ENCODE results near the gene ALS2. TPM values are rescaled to one million over a fixed set of nuclear protein-coding genes. Genes with fewer than 3 reads are reported as not detected.
A peak's percentile ranks its signal among the peaks of the same experiment; 100 is the strongest.

Gene ALS2
- polyA plus RNA-seq, 4 donors, result 8.4 to 34.0 (median 10.8) TPM

DNA sequence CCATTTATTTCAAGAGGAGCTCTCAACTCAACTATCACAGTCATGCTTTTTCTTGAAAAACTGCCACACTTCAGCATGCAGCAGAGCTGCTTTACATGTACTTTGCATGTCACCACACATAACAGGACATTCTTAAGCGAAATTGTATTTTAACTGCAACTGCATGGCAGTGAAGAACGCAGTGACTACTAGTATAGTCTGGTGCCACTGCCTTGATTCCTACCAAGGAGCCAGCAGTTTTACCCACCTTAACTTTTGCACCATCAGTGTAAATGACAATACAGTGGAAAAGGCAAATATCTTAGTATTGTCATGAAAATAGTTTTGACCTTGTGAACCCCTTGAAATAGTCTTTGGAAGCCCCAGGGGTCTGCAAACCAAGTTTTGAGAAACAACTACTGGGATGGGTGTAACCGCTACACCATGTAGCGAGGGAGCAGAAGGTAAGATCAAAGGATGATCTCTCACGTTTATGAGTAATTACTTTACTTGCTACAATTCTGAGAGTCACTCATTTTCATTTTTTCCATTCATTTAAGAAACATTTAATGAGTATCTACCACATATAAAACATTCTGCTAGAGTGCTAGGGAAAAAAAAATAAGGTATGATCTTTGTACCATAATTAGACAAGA lies 50.0 kb downstream of the ALS2 start:
- 80 to 82% (median 80%) methylated on average over 5 of the region's 5 CpGs for WGBS, 3 donors
- peaks cover 4 to 16% (median 15%) of the 10 kb centered on the region in 3 donors for H3K36me3 ChIP-seq (ENCODE audit: control insufficient read depth in 3 of 3, insufficient read depth in 2 of 3, low read depth in 1 of 3, low read length in 3 of 3)

GRCh38 chr2:201715459-201715858 lies 65.3 kb downstream of the ALS2 start:
- WGBS, 3 donors, result 24 to 63% (median 48%) methylated on average over 6 of the region's 6 CpGs
- no peaks in the 10 kb centered on the region for H3K27me3 ChIP-seq (ENCODE audit: control insufficient read depth in 3 of 3, insufficient read depth in 3 of 3, low read length in 3 of 3)
- no peak overlapping the region for H3K27ac ChIP-seq (ENCODE audit: low read depth in 1 of 3, low read length in 2 of 3)

More for the DNA sequence above, 50.0 kb downstream of the ALS2 start:
- Histone ChIP-seq H3K4me3 (ENCODE audit: low read depth in 1 of 3, low read length in 3 of 3) (no peak overlapping the region), H3K27me3 (ENCODE audit: control insufficient read depth in 3 of 3, insufficient read depth in 3 of 3, low read length in 3 of 3) (no peaks in the 10 kb centered on the region), H3K9me3 (ENCODE audit: control insufficient read depth in 2 of 2, insufficient read depth in 1 of 2, low read depth in 1 of 2, low read length in 1 of 2) (no peaks in the 10 kb centered on the region), H3K27ac (ENCODE audit: low read depth in 1 of 3, low read length in 2 of 3) (no peak overlapping the region), H3K4me1 (ENCODE audit: control insufficient read depth in 3 of 3, insufficient read depth in 2 of 3, low read depth in 1 of 3, low read length in 2 of 3) (no peaks in the 10 kb centered on the region)
- FAIRE-seq, result no peak
- DNase-seq, result no peak

GRCh38 chr2:201712726-201713125 lies 68.0 kb downstream of the ALS2 start:
- 93 to 97% (median 94%) methylated on average over 1 of the region's 1 CpG for WGBS, 3 donors
- no peak overlapping the region for H3K4me3 ChIP-seq (ENCODE audit: low read depth in 1 of 3, low read length in 3 of 3)
- peaks cover 0 to 11% (median 0%) of the 10 kb centered on the region in 3 donors for H3K4me1 ChIP-seq (ENCODE audit: control insufficient read depth in 3 of 3, insufficient read depth in 2 of 3, low read depth in 1 of 3, low read length in 2 of 3)
- no peaks in the 10 kb centered on the region for H3K9me3 ChIP-seq (ENCODE audit: control insufficient read depth in 2 of 2, insufficient read depth in 1 of 2, low read depth in 1 of 2, low read length in 1 of 2)
- peaks cover 8 to 30% (median 18%) of the 10 kb centered on the region in 3 donors for H3K36me3 ChIP-seq (ENCODE audit: control insufficient read depth in 3 of 3, insufficient read depth in 2 of 3, low read depth in 1 of 3, low read length in 3 of 3)
- H3K27ac ChIP-seq (ENCODE audit: low read depth in 1 of 3, low read length in 2 of 3), result no peak overlapping the region
- no peaks in the 10 kb centered on the region for H3K27me3 ChIP-seq (ENCODE audit: control insufficient read depth in 3 of 3, insufficient read depth in 3 of 3, low read length in 3 of 3)
- no peak for FAIRE-seq
- DNase-seq, result no peak

More at GRCh38 chr2:201715459-201715858, 65.3 kb downstream of the ALS2 start:
- Histone ChIP-seq H3K9me3 (ENCODE audit: control insufficient read depth in 2 of 2, insufficient read depth in 1 of 2, low read depth in 1 of 2, low read length in 1 of 2) (peaks cover 0 to 3% of the 10 kb centered on the region in 2 donors), H3K4me1 (ENCODE audit: control insufficient read depth in 3 of 3, insufficient read depth in 2 of 3, low read depth in 1 of 3, low read length in 2 of 3) (peaks cover 0 to 11% (median 0%) of the 10 kb centered on the region in 3 donors), H3K36me3 (ENCODE audit: control insufficient read depth in 3 of 3, insufficient read depth in 2 of 3, low read depth in 1 of 3, low read length in 3 of 3) (peaks cover 7 to 36% (median 14%) of the 10 kb centered on the region in 3 donors), H3K4me3 (ENCODE audit: low read depth in 1 of 3, low read length in 3 of 3) (no peak overlapping the region)
- DNase-seq (peak; percentile 67 to 77), FAIRE-seq (no peak)

DNA sequence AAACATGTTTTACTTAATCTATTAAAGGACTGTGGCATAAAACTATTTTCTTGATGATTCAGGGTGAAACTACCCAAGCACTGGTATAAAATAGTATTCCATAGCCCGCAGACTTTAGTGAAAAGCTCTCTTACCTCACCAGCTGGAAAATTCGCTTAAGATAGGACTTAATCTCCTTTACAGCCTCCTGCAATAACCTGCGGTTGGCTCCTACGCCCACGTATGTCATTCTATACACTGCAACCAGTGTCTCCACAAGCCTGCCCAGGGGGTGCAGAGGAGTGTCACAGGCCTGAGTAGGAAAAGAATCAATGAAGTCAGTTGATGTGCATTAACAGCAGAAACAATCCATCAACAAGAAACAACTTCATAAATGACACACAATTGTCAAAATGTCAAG lies 71.0 kb downstream of the ALS2 start:
- H3K4me3 ChIP-seq (ENCODE audit: low read depth in 1 of 3, low read length in 3 of 3), result no peak overlapping the region
- no peak for DNase-seq
- H3K27me3 ChIP-seq (ENCODE audit: control insufficient read depth in 3 of 3, insufficient read depth in 3 of 3, low read length in 3 of 3), result no peaks in the 10 kb centered on the region
- H3K27ac ChIP-seq (ENCODE audit: low read depth in 1 of 3, low read length in 2 of 3), result no peak overlapping the region
- H3K9me3 ChIP-seq (ENCODE audit: control insufficient read depth in 2 of 2, insufficient read depth in 1 of 2, low read depth in 1 of 2, low read length in 1 of 2), result no peaks in the 10 kb centered on the region
- peaks cover 0 to 6% (median 0%) of the 10 kb centered on the region in 3 donors for H3K4me1 ChIP-seq (ENCODE audit: control insufficient read depth in 3 of 3, insufficient read depth in 2 of 3, low read depth in 1 of 3, low read length in 2 of 3)
- 86 to 94% (median 88%) methylated on average over 5 of the region's 5 CpGs for WGBS, 3 donors
- no peak for FAIRE-seq
- peaks cover 11 to 25% (median 15%) of the 10 kb centered on the region in 3 donors for H3K36me3 ChIP-seq (ENCODE audit: control insufficient read depth in 3 of 3, insufficient read depth in 2 of 3, low read depth in 1 of 3, low read length in 3 of 3)

GRCh38 chr2:201709049-201709448 lies 71.7 kb downstream of the ALS2 start:
- H3K36me3 ChIP-seq (ENCODE audit: control insufficient read depth in 3 of 3, insufficient read depth in 2 of 3, low read depth in 1 of 3, low read length in 3 of 3), result peaks cover 9 to 22% (median 12%) of the 10 kb centered on the region in 3 donors
- no peak for FAIRE-seq
- no peak overlapping the region for H3K4me3 ChIP-seq (ENCODE audit: low read depth in 1 of 3, low read length in 3 of 3)
- DNase-seq, result no peak
- no peaks in the 10 kb centered on the region for H3K27me3 ChIP-seq (ENCODE audit: control insufficient read depth in 3 of 3, insufficient read depth in 3 of 3, low read length in 3 of 3)
- no peak overlapping the region for H3K27ac ChIP-seq (ENCODE audit: low read depth in 1 of 3, low read length in 2 of 3)
- peaks cover 0 to under 1% (median 0%) of the 10 kb centered on the region in 3 donors for H3K4me1 ChIP-seq (ENCODE audit: control insufficient read depth in 3 of 3, insufficient read depth in 2 of 3, low read depth in 1 of 3, low read length in 2 of 3)
- WGBS, 3 donors, result 64 to 80% (median 73%) methylated on average over 2 of the region's 2 CpGs
- no peaks in the 10 kb centered on the region for H3K9me3 ChIP-seq (ENCODE audit: control insufficient read depth in 2 of 2, insufficient read depth in 1 of 2, low read depth in 1 of 2, low read length in 1 of 2)

- H3K27me3 ChIP-seq (ENCODE audit: control insufficient read depth in 3 of 3, insufficient read depth in 3 of 3, low read length in 3 of 3), result no peaks in the 10 kb centered on the region
- H3K27ac ChIP-seq (ENCODE audit: low read depth in 1 of 3, low read length in 2 of 3), result no peak overlapping the region
- H3K36me3 ChIP-seq (ENCODE audit: control insufficient read depth in 3 of 3, insufficient read depth in 2 of 3, low read depth in 1 of 3, low read length in 3 of 3), result peaks cover 9 to 15% (median 13%) of the 10 kb centered on the region in 3 donors
- no peaks in the 10 kb centered on the region for H3K4me1 ChIP-seq (ENCODE audit: control insufficient read depth in 3 of 3, insufficient read depth in 2 of 3, low read depth in 1 of 3, low read length in 2 of 3)
- FAIRE-seq (no peak), DNase-seq (no peak)
- 76 to 86% (median 78%) methylated on average over 3 of the region's 3 CpGs for WGBS, 3 donors
- no peak overlapping the region for H3K4me3 ChIP-seq (ENCODE audit: low read depth in 1 of 3, low read length in 3 of 3)
- no peaks in the 10 kb centered on the region for H3K9me3 ChIP-seq (ENCODE audit: control insufficient read depth in 2 of 2, insufficient read depth in 1 of 2, low read depth in 1 of 2, low read length in 1 of 2)
Measured at GRCh38 chr2:201707753-201708152, 73.0 kb downstream of the ALS2 start.

GRCh38 chr2:201707142-201707541 lies 73.6 kb downstream of the ALS2 start:
- no peaks in the 10 kb centered on the region for H3K27me3 ChIP-seq (ENCODE audit: control insufficient read depth in 3 of 3, insufficient read depth in 3 of 3, low read length in 3 of 3)
- DNase-seq (no peak), FAIRE-seq (no peak)
- 91 to 100% (median 100%) methylated on average over 1 of the region's 1 CpG for WGBS, 3 donors
- no peaks in the 10 kb centered on the region for H3K4me1 ChIP-seq (ENCODE audit: control insufficient read depth in 3 of 3, insufficient read depth in 2 of 3, low read depth in 1 of 3, low read length in 2 of 3)
- H3K4me3 ChIP-seq (ENCODE audit: low read depth in 1 of 3, low read length in 3 of 3), result no peak overlapping the region
- H3K36me3 ChIP-seq (ENCODE audit: control insufficient read depth in 3 of 3, insufficient read depth in 2 of 3, low read depth in 1 of 3, low read length in 3 of 3), result peaks cover 9 to 15% (median 13%) of the 10 kb centered on the region in 3 donors
- no peaks in the 10 kb centered on the region for H3K9me3 ChIP-seq (ENCODE audit: control insufficient read depth in 2 of 2, insufficient read depth in 1 of 2, low read depth in 1 of 2, low read length in 1 of 2)
- H3K27ac ChIP-seq (ENCODE audit: low read depth in 1 of 3, low read length in 2 of 3), result no peak overlapping the region

DNA sequence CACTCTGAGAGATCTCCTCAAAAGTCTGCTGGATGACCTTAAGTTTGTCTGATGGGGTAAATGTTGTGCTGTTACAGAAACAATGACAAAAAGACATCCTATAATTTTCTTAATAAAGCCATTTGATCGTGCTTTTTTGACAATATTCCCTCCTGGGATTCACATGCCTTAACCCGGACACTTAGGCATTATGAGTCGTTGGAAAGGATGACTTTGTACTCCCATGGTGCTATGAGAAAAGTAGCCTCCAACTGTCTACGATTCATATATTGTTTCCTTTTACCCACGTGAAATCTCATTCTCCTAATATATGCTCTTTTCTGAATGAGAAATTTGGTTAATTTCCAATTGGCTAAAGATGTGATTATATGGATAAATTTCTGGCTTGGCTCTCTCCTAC lies 76.2 kb downstream of the ALS2 start:
- DNase-seq (no peak), FAIRE-seq (no peak)
- whole genome bisulfite sequencing, 3 donors, result 91 to 93% (median 91%) methylated on average over 5 of the region's 5 CpGs
- peaks cover 11 to 12% (median 11%) of the 10 kb centered on the region in 3 donors for H3K36me3 ChIP-seq (ENCODE audit: control insufficient read depth in 3 of 3, insufficient read depth in 2 of 3, low read depth in 1 of 3, low read length in 3 of 3)
- H3K27ac ChIP-seq (ENCODE audit: low read depth in 1 of 3, low read length in 2 of 3), result no peak overlapping the region
- no peaks in the 10 kb centered on the region for H3K27me3 ChIP-seq (ENCODE audit: control insufficient read depth in 3 of 3, insufficient read depth in 3 of 3, low read length in 3 of 3)
- H3K9me3 ChIP-seq (ENCODE audit: control insufficient read depth in 2 of 2, insufficient read depth in 1 of 2, low read depth in 1 of 2, low read length in 1 of 2), result no peaks in the 10 kb centered on the region
- no peaks in the 10 kb centered on the region for H3K4me1 ChIP-seq (ENCODE audit: control insufficient read depth in 3 of 3, insufficient read depth in 2 of 3, low read depth in 1 of 3, low read length in 2 of 3)
- H3K4me3 ChIP-seq (ENCODE audit: low read depth in 1 of 3, low read length in 3 of 3), result no peak overlapping the region

DNA sequence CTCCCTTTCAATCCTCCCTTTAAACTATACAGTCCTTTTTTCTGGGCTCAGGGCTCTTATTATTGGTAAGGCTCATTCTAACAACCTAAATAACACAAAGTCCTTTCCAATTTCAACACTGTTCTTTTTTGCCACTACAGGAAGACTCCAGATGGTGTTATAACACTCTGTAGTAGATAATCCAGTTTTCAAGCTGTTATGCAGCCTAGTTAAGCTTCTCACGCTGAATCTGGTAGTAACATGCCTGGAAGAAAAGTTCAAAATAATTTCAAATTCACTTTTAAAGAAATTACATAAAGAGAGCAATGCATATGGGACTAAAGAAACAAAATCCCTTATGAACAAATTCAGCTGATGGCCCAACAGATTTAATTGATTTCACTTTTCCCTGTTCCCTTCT lies 79.1 kb downstream of the ALS2 start:
- Histone ChIP-seq H3K4me3 (ENCODE audit: low read depth in 1 of 3, low read length in 3 of 3) (no peak overlapping the region), H3K9me3 (ENCODE audit: control insufficient read depth in 2 of 2, insufficient read depth in 1 of 2, low read depth in 1 of 2, low read length in 1 of 2) (no peaks in the 10 kb centered on the region), H3K4me1 (ENCODE audit: control insufficient read depth in 3 of 3, insufficient read depth in 2 of 3, low read depth in 1 of 3, low read length in 2 of 3) (no peaks in the 10 kb centered on the region), H3K36me3 (ENCODE audit: control insufficient read depth in 3 of 3, insufficient read depth in 2 of 3, low read depth in 1 of 3, low read length in 3 of 3) (peaks cover 6 to 10% (median 9%) of the 10 kb centered on the region in 3 donors), H3K27me3 (ENCODE audit: control insufficient read depth in 3 of 3, insufficient read depth in 3 of 3, low read length in 3 of 3) (no peaks in the 10 kb centered on the region), H3K27ac (ENCODE audit: low read depth in 1 of 3, low read length in 2 of 3) (no peak overlapping the region)
- DNase-seq, result no peak
- WGBS, 3 donors, result 89 to 94% (median 94%) methylated on average over 1 of the region's 1 CpG
- FAIRE-seq, result no peak

Measured in small intestine (tissue), 7 donors.